Caco-2 (cell line): ENCODE data around the gene ADCY1. TPM values are rescaled to one million over a fixed set of nuclear protein-coding genes. Genes with fewer than 3 reads are reported as not detected.

ENCODE experiments used
- BruUV-seq: library from RNA; stranded (reverse); fragments of 400-500 nt; replicated peaks from 2 replicates; lab custom pipeline; 2021; lab: Mats Ljungman, UMichigan
- CTCF ChIA-PET: fragments of 300-600 bp; sonication (Branson Sonifier 250); formaldehyde crosslinking; loops from one replicate; lab custom pipeline; 2022; ENCODE audit warnings: antibody characterized with exemption; lab: Charles Lee
- POLR2A ChIA-PET: fragments of 300-600 bp; sonication (Branson Sonifier 250); formaldehyde crosslinking; loops from one replicate; lab custom pipeline; 2022; ENCODE audit warnings: antibody characterized with exemption; lab: Charles Lee
- DNase-seq, 2 experiments: peaks; one replicate each; pipeline versions ENCODE4 v3.0.0 to v3.0.0-alpha.2; 2020 to 2022
- H3K27me3 ChIP-seq: replicated peaks from 2 replicates; pipeline ENCODE4 v1.6.0; 2011; ENCODE audit warnings: low read length; ENCODE audit not compliant: control insufficient read depth, insufficient read depth
- H3K36me3 ChIP-seq: 2 replicates; pipeline ENCODE4 v1.5.1; 2011; ENCODE audit warnings: low read length; ENCODE audit not compliant: control insufficient read depth, insufficient read depth
- H3K4me1 ChIP-seq: fragments of 250-450 bp; sonication (Bioruptor Pico); 2 replicates; pipeline ENCODE4 v1.5.1; 2020; ENCODE audit warnings: mild to moderate bottlenecking
- H3K4me3 ChIP-seq: 2 replicates; pipeline ENCODE4 v1.5.1; 2011; ENCODE audit warnings: low read depth, mild to moderate bottlenecking, control low read depth, low read length
- H3K9me3 ChIP-seq: fragments of 250-450 bp; sonication (Bioruptor Pico); 2 replicates; pipeline ENCODE4 v1.5.1; 2020; ENCODE audit warnings: mild to moderate bottlenecking, moderate library complexity
- H3K27ac Mint-ChIP-seq: one replicate; pipeline ENCODE4 v1.8.0; 2022; ENCODE audit warnings: mixed read lengths; ENCODE audit not compliant: unreplicated experiment
- H3K27me3 Mint-ChIP-seq: one replicate; pipeline ENCODE4 v1.8.0; 2022; ENCODE audit warnings: mixed read lengths; ENCODE audit not compliant: insufficient read depth, unreplicated experiment
- H3K36me3 Mint-ChIP-seq: one replicate; pipeline ENCODE4 v1.8.0; 2022; ENCODE audit warnings: mild to moderate bottlenecking, mixed read lengths; ENCODE audit not compliant: insufficient read depth, unreplicated experiment
- H3K4me1 Mint-ChIP-seq: one replicate; pipeline ENCODE4 v1.8.0; 2022; ENCODE audit warnings: low read depth, mixed read lengths; ENCODE audit not compliant: unreplicated experiment
- H3K4me3 Mint-ChIP-seq: one replicate; pipeline ENCODE4 v1.8.0; 2022; ENCODE audit warnings: mild to moderate bottlenecking, moderate library complexity, mixed read lengths; ENCODE audit not compliant: unreplicated experiment
- H3K9me3 Mint-ChIP-seq: one replicate; pipeline ENCODE4 v1.8.0; 2022; ENCODE audit warnings: mixed read lengths; ENCODE audit not compliant: unreplicated experiment
- CTCF ChIP-seq, 2 experiments: fragments of 200-600 bp in 1 of 2; IDR thresholded peaks; 1 replicate in 1 of 2; 2 replicates in 1 of 2; pipeline versions ENCODE4 v1.5.1 to v1.8.0; 2011 to 2022; ENCODE audit warnings: antibody characterized with exemption in 1 of 2, control low read depth in 1 of 2, inconsistent platforms in 1 of 2, low read depth in 1 of 2, low read length in 1 of 2, mild to moderate bottlenecking in 1 of 2, moderate library complexity in 1 of 2; ENCODE audit not compliant: insufficient read depth in 1 of 2, severe bottlenecking in 1 of 2, unreplicated experiment in 1 of 2
- intact Hi-C: fragments of 100-400 bp; cut with micrococcal nuclease; formaldehyde crosslinking; loops from one replicate; pipeline ENCODE4 v1.10.0; 2022; ENCODE audit not compliant: unreplicated experiment
- total RNA-seq: library from RNA; stranded (reverse); gene quantifications from 2 replicates; pipeline ENCODE4 v1.2.3, GENCODE V29; 2022

ADCY1 gene
- total RNA-seq, 1 experiment from 2014 or later, result 2.9 TPM

GRCh38 chr7:45714521-45714820 is 140.3 kb downstream of the ADCY1 start:
- DNase-seq, result no peak
- Histone ChIP-seq H3K36me3 (no peaks in the 10 kb centered on the region), H3K4me3 (no peak overlapping the region), H3K4me1 (no peaks in the 10 kb centered on the region), H3K9me3 (no peaks in the 10 kb centered on the region), H3K27me3 (no peaks in the 10 kb centered on the region)
- H3K27me3 Mint-ChIP-seq, result no peaks in the 10 kb centered on the region
- H3K4me3 Mint-ChIP-seq, result no peak overlapping the region
- H3K27ac Mint-ChIP-seq, result no peak overlapping the region
- intact Hi-C loops, result no loop called here
- CTCF ChIA-PET, result interaction anchor here (0.9 kb wide), 1 partner anchor 51 kb away, joined by 3 read pairs; no protein-coding TSS in a partner anchor
- no peak for TF ChIP-seq CTCF (IDR thresholded peaks at IDR 0.05; ENCODE audit: insufficient read depth in 1 of 2, low read depth in 1 of 2, low read length in 1 of 2, severe bottlenecking in 1 of 2, unreplicated experiment in 1 of 2)
- H3K9me3 Mint-ChIP-seq, result no peaks in the 10 kb centered on the region
- H3K4me1 Mint-ChIP-seq, result no peaks in the 10 kb centered on the region
- POLR2A ChIA-PET, result no interaction called here
- H3K36me3 Mint-ChIP-seq, result no peaks in the 10 kb centered on the region
- no TSS peak for BruUV-seq

- CTCF ChIA-PET, result no interaction called here
Observed at GRCh38 chr7:45715471-45716352, 141.5 kb downstream of the ADCY1 start.

More at GRCh38 chr7:45715471-45716352, 141.5 kb downstream of the ADCY1 start:
- no peaks in the 10 kb centered on the region for H3K36me3 ChIP-seq
- DNase-seq, result no peak
- no peak overlapping the region for H3K4me3 ChIP-seq
- H3K27me3 ChIP-seq, result no peaks in the 10 kb centered on the region
- Mint-ChIP-seq H3K27ac (no peak overlapping the region), H3K27me3 (no peaks in the 10 kb centered on the region), H3K4me1 (no peaks in the 10 kb centered on the region), H3K36me3 (no peaks in the 10 kb centered on the region), H3K4me3 (no peak overlapping the region), H3K9me3 (no peaks in the 10 kb centered on the region)
- POLR2A ChIA-PET, result no interaction called here
- no peaks in the 10 kb centered on the region for H3K9me3 ChIP-seq
- H3K4me1 ChIP-seq, result no peaks in the 10 kb centered on the region
- TF ChIP-seq CTCF (IDR thresholded peaks at IDR 0.05; ENCODE audit: insufficient read depth in 1 of 2, low read depth in 1 of 2, low read length in 1 of 2, severe bottlenecking in 1 of 2, unreplicated experiment in 1 of 2), result no peak
- no TSS peak for BruUV-seq
- intact Hi-C loops, result no loop called here
